Breast epithelium (tissue), 4 donors: ENCODE data around the gene SWSAP1. TPM values are rescaled to one million over a fixed set of nuclear protein-coding genes. Genes with fewer than 3 reads are reported as not detected.

ENCODE experiments used
- DNase-seq, 2 donors: peaks; one replicate each; pipeline ENCODE4 v3.0.0-alpha.2; 2019; ENCODE audit warnings: low spot score in 2 of 2
- H3K27ac ChIP-seq, 2 donors: fragments of 200-600 bp; sonication (generic) in 1 of 2; one replicate each; pipeline ENCODE4 v1.5.1; 2016 to 2019; ENCODE audit warnings: mild to moderate bottlenecking in 1 of 2
- H3K27me3 ChIP-seq, 2 donors: fragments of 200-600 bp; sonication (generic) in 1 of 2; one replicate each; pipeline versions ENCODE4 v1.5.1 to v1.6.0; 2017 to 2019; ENCODE audit warnings: control low read depth in 1 of 2, mild to moderate bottlenecking in 1 of 2
- H3K36me3 ChIP-seq: fragments of 200-600 bp; one replicate; pipeline ENCODE4 v1.5.1; 2019
- H3K4me1 ChIP-seq, 2 donors: fragments of 200-600 bp; sonication (generic); one replicate each; pipeline ENCODE4 v1.5.1; 2016 to 2019; ENCODE audit warnings: control low read depth in 1 of 2
- H3K4me3 ChIP-seq, 3 donors: fragments of 200-600 bp; sonication (generic); 1 replicate in 2 of 3; 2 replicates in 1 of 3; pipeline ENCODE4 v1.5.1; 2016 to 2019; ENCODE audit warnings: mild to moderate bottlenecking in 3 of 3, moderate library complexity in 2 of 3
- H3K9me3 ChIP-seq, 2 donors: fragments of 200-600 bp; sonication (generic) in 1 of 2; one replicate each; pipeline ENCODE4 v1.5.1; 2016 to 2019; ENCODE audit warnings: control low read depth in 1 of 2
- POLR2A ChIP-seq: fragments of 450-650 bp; IDR thresholded peaks from one replicate; pipeline ENCODE4 v1.6.1; 2016; ENCODE audit warnings: antibody characterized with exemption, mild to moderate bottlenecking, moderate library complexity
- POLR2AphosphoS5 ChIP-seq, 3 donors: sonication (generic); formaldehyde crosslinking; IDR thresholded peaks; one replicate each; pipeline ENCODE4 v1.6.1; 2017; ENCODE audit warnings: antibody characterized with exemption in 3 of 3
- intact Hi-C: fragments of 100-400 bp; cut with DNase I; formaldehyde crosslinking; loops from one replicate; pipeline ENCODE4 v1.15.1; 2023; ENCODE audit warnings: low total_unique reads
- total RNA-seq, 3 donors: library from RNA; depleted of rRNA; stranded (reverse); fragments of >200 nt; gene quantifications; one replicate each; pipeline ENCODE4 v1.1.0, GENCODE V29; 2016
- TF ChIP-seq, protein P1 (sequence below), 3 donors: fragments of 450-650 bp; IDR thresholded peaks; one replicate each; pipeline ENCODE4 v1.5.1; 2016 to 2017; ENCODE audit warnings: antibody characterized with exemption in 3 of 3, mild to moderate bottlenecking in 3 of 3, moderate library complexity in 3 of 3

SWSAP1 gene
- total RNA-seq, 3 donors from 2014 or later = 1.1 to 2.6 (median 2.2) TPM

DNA sequence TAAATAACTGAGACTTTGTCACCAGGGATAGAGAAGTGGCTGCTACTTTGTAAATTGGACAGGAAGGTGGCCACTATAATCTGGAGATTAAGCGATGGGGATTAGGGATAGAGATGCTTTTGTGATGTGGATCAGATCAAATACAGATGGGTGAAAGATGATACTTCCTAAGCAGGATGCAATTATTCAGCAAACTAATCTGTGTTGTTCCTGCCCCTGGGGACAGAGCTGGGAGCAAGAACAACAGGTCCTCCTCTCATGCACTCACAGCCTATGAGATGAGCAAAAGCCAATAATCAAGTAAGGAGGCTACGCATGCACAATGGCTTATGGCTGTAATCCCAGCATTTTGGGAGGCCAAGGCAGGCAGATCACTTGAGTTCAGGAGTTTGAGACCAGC is 40.1 kb downstream of the SWSAP1 start:
- intact Hi-C loops = no loop called here
- Histone ChIP-seq H3K27me3 (peaks cover 0 to 4% of the 10 kb centered on the region in 2 donors), H3K27ac (no peak overlapping the region), H3K4me1 (no peaks in the 10 kb centered on the region), H3K4me3 (no peak overlapping the region), H3K9me3 (no peaks in the 10 kb centered on the region), H3K36me3 (no peaks in the 10 kb centered on the region)
- TF ChIP-seq, protein P1, sequence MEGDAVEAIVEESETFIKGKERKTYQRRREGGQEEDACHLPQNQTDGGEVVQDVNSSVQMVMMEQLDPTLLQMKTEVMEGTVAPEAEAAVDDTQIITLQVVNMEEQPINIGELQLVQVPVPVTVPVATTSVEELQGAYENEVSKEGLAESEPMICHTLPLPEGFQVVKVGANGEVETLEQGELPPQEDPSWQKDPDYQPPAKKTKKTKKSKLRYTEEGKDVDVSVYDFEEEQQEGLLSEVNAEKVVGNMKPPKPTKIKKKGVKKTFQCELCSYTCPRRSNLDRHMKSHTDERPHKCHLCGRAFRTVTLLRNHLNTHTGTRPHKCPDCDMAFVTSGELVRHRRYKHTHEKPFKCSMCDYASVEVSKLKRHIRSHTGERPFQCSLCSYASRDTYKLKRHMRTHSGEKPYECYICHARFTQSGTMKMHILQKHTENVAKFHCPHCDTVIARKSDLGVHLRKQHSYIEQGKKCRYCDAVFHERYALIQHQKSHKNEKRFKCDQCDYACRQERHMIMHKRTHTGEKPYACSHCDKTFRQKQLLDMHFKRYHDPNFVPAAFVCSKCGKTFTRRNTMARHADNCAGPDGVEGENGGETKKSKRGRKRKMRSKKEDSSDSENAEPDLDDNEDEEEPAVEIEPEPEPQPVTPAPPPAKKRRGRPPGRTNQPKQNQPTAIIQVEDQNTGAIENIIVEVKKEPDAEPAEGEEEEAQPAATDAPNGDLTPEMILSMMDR (IDR thresholded peaks at IDR 0.05) = no peak
- no peak for TF ChIP-seq POLR2AphosphoS5 (IDR thresholded peaks at IDR 0.05)
- no peak for TF ChIP-seq POLR2A
- no peak for DNase-seq

DNA sequence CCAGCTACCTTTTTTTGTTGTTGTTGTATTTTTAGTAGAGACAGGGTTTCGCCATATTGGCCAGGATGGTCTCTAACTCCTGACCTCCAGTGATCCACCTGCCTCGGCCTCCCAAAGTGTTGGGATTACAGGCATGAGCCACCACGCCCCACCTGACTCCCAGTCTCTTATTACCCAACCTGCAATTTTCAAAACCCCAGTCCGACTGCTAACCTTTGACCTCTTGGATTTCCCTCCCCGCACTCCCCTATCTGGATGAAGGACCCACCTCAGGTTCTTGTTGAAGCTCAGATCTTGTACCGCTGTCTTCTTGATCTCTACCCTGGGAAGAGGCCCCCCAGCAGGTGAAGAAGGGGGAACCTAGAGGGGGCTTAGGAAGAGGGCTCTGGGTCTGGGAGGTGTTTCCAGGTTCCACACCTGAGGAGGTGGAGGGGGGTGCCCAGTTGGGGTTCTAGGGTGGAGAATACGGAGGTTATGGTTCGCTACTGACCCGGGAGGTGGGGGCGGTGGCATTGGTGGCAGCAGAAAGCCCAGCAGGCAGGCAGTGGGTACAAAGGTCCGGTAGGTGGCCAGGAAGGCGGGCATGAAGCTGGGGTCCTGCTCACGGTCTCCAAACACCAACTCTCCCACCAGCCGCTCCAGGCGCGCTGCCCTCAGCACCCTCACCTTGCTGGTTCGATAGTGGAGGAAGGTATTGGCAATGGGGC is 42.0 kb downstream of the SWSAP1 start:
- H3K27me3 ChIP-seq = peaks cover 1 to 7% of the 10 kb centered on the region in 2 donors
- intact Hi-C loops = no loop called here

DNA sequence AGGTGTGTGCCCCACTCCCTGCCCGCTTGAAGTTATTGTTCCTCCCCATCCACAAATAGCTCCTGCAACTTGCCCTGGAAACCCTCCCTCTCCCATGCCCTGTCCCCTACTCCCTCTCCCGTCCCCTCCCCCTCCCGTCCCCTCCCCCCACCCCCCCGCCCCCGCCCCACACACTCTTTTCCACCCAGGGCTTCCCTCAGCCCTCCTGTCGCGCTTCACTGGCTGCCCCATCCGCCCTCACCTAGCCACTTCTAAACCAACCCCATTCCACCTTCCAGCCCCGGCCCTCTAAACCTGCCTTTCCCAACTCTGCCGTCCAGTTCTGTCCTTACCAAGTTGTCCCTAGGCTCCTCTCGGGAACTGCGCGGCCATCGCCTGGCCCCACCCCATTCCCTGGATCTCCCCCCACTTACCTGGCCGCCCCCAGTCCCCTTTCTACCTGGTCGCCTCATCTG is 43.7 kb downstream of the SWSAP1 start:
- Histone ChIP-seq H3K4me3 (peak overlapping the region; percentile 45 to 66 (median 51)), H3K36me3 (no peaks in the 10 kb centered on the region), H3K27me3 (peaks cover 4 to 17% of the 10 kb centered on the region in 2 donors), H3K9me3 (no peaks in the 10 kb centered on the region), H3K4me1 (no peaks in the 10 kb centered on the region), H3K27ac (peak overlapping the region in 1 of 2 donors; percentile 40)
- TF ChIP-seq POLR2AphosphoS5 (IDR thresholded peaks at IDR 0.05) (no peak), POLR2A (no peak)
- TF ChIP-seq, protein P1 (IDR thresholded peaks at IDR 0.05) = no peak
- no peak for DNase-seq
- intact Hi-C loops = no loop called here

More for the DNA sequence above, 42.0 kb downstream of the SWSAP1 start:
- Histone ChIP-seq H3K9me3 (no peaks in the 10 kb centered on the region), H3K4me1 (no peaks in the 10 kb centered on the region), H3K4me3 (no peak overlapping the region), H3K36me3 (no peaks in the 10 kb centered on the region), H3K27ac (no peak overlapping the region)
- no peak for DNase-seq
- TF ChIP-seq POLR2AphosphoS5 (IDR thresholded peaks at IDR 0.05) (no peak), POLR2A (no peak)
- TF ChIP-seq, protein P1 (IDR thresholded peaks at IDR 0.05) = no peak

DNA sequence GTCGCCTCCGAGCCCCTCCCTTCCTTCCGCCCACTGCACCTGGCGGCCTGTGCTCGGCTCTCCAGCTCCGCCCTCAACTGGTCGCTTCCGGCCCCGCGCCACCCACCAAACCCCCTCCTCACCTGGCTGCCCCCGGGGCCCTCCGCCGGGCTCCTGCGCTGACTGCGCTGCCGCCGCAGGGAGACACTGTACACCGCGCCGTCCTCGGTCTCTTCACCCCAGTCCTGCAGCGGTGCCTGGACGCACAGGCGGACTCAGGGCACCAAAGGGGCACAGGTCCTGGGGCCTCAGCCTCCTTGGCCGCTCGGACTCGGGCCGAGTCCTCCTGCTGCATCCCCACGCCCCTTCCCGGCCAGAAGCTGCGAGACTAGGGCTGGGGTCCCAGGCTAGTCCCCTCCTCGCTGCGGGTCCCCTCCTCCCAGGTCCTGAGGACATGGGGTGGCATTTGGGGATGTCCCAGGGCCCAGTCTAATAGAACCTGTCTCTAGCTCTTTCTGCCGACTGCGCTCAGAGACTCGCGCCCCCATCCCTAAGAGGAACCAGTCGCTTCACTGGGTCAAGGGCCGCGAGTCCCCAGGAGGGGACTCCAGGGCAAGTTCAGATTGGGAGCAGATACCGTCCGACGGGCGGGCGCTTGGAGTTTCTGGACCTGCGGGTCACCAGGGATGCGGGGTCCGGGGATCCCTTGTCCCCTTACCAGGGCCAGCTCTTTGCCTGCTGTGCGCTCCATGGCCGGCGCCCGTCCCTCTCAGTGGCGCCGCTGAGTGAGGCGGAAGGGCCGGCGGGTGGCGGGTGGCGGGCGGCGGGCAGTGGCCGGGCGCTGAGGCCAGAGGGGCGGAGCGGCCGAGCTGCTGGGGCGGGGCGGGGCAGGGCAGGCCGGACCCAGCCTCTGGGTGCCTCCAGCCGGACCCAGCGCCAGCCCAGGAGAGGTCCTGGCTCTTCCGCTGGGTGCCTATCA is 44.4 kb downstream of the SWSAP1 start, which contains the start of gene RGL3:
RGL3 (minus strand) TSS at position 766 of the 958 bp plus-strand sequence; CDS start at position 730, 36 bp downstream.
- Histone ChIP-seq H3K36me3 (no peaks in the 10 kb centered on the region), H3K27ac (peak within 1 kb of the TSS in 1 of 2 donors; percentile 40), H3K27me3 (peaks cover 4 to 21% of the 10 kb centered on the region in 2 donors), H3K4me3 (peak within 1 kb of the TSS; percentile 45 to 66 (median 51)), H3K9me3 (no peaks in the 10 kb centered on the region), H3K4me1 (no peaks in the 10 kb centered on the region)
- TF ChIP-seq POLR2A = no peak
- TF ChIP-seq, protein P1 (IDR thresholded peaks at IDR 0.05) = no peak
- DNase-seq = no peak
- intact Hi-C loops = no loop called here
